ENCODE results near the gene PWP2. TPM values are rescaled to one million over a fixed set of nuclear protein-coding genes. Genes with fewer than 3 reads are reported as not detected.

Gene PWP2
- total RNA-seq, 1 donor from 2014 or later: 14.7 TPM

DNA sequence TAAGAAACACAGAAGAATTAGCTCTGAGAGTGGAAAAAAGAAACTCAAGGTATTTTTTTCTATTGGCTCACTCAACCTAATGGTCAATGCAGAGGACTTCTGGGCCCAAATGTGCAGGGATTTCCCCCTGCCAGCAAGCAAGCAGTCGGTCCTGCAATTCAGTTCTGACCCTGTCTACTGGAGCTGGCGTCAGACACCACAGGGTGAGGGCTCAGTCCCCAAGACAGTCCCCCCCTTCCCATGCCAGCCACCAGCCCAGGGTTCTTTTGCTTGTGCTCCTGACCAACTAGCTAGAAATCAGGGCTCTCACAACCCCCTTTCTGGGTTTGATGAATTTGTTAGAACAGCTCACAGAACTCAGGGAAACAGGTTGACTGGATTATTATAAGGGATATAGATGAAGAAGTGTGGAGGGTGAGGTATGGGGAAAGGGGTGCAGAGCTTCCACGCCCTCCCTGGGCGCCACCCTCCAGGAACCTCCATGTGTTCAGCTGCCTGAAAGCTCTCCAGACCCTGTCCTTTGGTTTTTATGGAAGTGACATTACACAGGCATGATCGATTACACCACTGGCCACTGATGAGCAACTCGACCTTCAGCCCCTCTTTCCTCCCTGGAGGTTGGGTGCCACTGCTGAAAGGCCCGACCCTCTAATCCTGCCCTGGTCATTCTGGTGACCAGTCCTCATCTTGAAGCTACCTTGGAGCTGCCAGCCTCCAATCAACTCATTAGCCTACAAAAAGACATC lies 22.5 kb upstream of the PWP2 start:
- Histone ChIP-seq H3K36me3 (ENCODE audit: control insufficient read depth, insufficient read depth, low read length) (peaks cover 35% of the 10 kb centered on the region), H3K27me3 (ENCODE audit: control insufficient read depth, insufficient read depth, low read length) (no peaks in the 10 kb centered on the region), H3K4me3 (ENCODE audit: low read depth, low read length) (no peak overlapping the region)
- FAIRE-seq (no peak), DNase-seq (ENCODE audit: low read depth) (no peak)
- no peak for TF ChIP-seq CTCF (IDR thresholded peaks at IDR 0.05; ENCODE audit: insufficient read depth, low read length, severe bottlenecking)

DNA sequence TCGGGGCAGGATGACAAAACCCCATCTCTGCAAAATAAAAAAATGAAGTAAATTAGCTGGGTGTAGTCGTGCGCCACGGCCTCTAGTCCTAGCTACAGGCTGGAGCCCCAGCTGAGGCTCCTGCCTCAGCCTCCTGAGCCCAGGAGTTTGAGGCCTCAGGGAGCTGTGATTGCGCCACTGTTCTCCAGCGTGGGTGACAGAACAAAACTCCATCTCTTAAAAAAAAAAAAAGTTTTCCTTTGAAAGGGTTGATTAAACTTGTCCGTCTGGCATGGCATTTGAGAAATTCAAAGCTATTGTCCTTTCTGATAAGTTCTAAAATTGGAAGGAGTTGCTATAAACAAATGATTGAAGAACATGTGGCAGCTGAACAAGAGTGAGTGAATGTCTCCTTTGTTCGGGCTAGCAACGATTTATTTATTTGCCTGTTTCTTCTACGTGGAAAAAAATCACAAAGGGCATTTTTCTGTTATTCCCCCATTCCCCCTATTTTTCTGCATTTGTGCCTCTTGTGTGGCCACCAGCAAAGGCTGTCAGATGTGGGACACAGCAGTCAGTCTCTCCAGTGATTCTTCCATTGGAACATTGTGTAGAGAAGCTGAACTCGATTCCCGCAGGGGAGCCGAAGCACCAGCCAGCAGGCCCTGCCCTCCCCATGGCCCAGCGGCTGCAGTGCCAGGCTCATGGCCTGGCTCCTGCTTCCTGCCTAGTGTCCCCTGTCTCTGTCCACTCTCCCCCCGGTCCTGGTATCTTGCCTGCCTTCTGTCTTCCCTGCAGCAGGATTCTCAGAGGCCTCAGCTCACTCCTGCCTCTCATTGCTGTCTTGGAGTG lies 21.5 kb upstream of the PWP2 start:
- peaks cover 42% of the 10 kb centered on the region for H3K36me3 ChIP-seq (ENCODE audit: control insufficient read depth, insufficient read depth, low read length)
- no peaks in the 10 kb centered on the region for H3K27me3 ChIP-seq (ENCODE audit: control insufficient read depth, insufficient read depth, low read length)
- no peak for TF ChIP-seq CTCF (IDR thresholded peaks at IDR 0.05; ENCODE audit: insufficient read depth, low read length, severe bottlenecking)
- no peak for DNase-seq (ENCODE audit: low read depth)
- H3K4me3 ChIP-seq (ENCODE audit: low read depth, low read length): no peak overlapping the region
- FAIRE-seq: no peak

- no peaks in the 10 kb centered on the region for H3K27me3 ChIP-seq (ENCODE audit: control insufficient read depth, insufficient read depth, low read length)
- FAIRE-seq: no peak
- no peak for DNase-seq (ENCODE audit: low read depth)
- no peak overlapping the region for H3K4me3 ChIP-seq (ENCODE audit: low read depth, low read length)
- no peak for TF ChIP-seq CTCF (IDR thresholded peaks at IDR 0.05; ENCODE audit: insufficient read depth, low read length, severe bottlenecking)
- peaks cover 42% of the 10 kb centered on the region for H3K36me3 ChIP-seq (ENCODE audit: control insufficient read depth, insufficient read depth, low read length)
Measured at GRCh38 chr21:44086636-44087425, 20.4 kb upstream of the PWP2 start.

- Histone ChIP-seq H3K27me3 (ENCODE audit: control insufficient read depth, insufficient read depth, low read length) (no peaks in the 10 kb centered on the region), H3K36me3 (ENCODE audit: control insufficient read depth, insufficient read depth, low read length) (peaks cover 47% of the 10 kb centered on the region), H3K4me3 (ENCODE audit: low read depth, low read length) (no peak overlapping the region)
- no peak for FAIRE-seq
- TF ChIP-seq CTCF (IDR thresholded peaks at IDR 0.05; ENCODE audit: insufficient read depth, low read length, severe bottlenecking): no peak
- no peak for DNase-seq (ENCODE audit: low read depth)
Measured at GRCh38 chr21:44087426-44088400, 19.5 kb upstream of the PWP2 start.

DNA sequence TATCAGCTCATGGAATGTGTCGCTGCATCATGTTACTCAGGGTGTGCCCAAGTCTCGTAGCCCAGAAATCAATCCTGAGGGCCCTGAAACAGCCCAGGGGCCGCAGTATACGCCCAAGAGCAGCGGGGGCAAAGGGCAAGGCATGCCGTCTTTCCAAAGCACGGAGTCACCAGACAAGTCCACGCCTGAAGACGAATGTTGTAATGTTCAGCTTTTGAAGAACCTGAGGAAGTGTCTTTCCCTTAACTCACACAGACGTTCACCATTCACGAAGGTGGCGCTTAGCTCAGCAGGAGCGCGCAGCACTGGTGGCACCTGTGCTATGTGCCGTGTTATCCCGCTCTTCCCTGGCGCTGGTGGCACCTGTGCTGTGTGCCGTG lies 18.8 kb upstream of the PWP2 start:
- Histone ChIP-seq H3K27me3 (ENCODE audit: control insufficient read depth, insufficient read depth, low read length) (no peaks in the 10 kb centered on the region), H3K36me3 (ENCODE audit: control insufficient read depth, insufficient read depth, low read length) (peaks cover 45% of the 10 kb centered on the region), H3K4me3 (ENCODE audit: low read depth, low read length) (no peak overlapping the region)
- no peak for TF ChIP-seq CTCF (IDR thresholded peaks at IDR 0.05; ENCODE audit: insufficient read depth, low read length, severe bottlenecking)
- FAIRE-seq (no peak), DNase-seq (ENCODE audit: low read depth) (no peak)

Measured in bronchial epithelial cell (primary cell).